OCI-M2 (cell line): ENCODE measurements around the gene ZNF304.
"Not testable (repeated sequence)": the region's sequence is repeated elsewhere in the genome, so short reads cannot be mapped to it uniquely, and the experiment has no call there.

ENCODE experiments used
- DNase-seq: peaks from one replicate; lab custom pipeline; 2025; ENCODE audit not compliant: unreplicated experiment; lab: John Stamatoyannopoulos, UW

The ZNF304 gene

GRCh38 chr19:57359300-57359699 lies 8.2 kb downstream of the ZNF304 start:
- no peak for DNase-seq

- no peak for DNase-seq
Observed at GRCh38 chr19:57362419-57362818, 11.3 kb downstream of the ZNF304 start.

- peak; percentile 96 for DNase-seq
Observed at GRCh38 chr19:57362997-57363687, 12.1 kb downstream of the ZNF304 start, which contains the start of the genes TRAPPC2B and ZNF547. TRAPPC2B (plus strand) TSS chr19:57363551; CDS start chr19:57364834, 1,283 bp downstream. ZNF547 (plus strand) TSS chr19:57363551; CDS start chr19:57368556, 5,005 bp downstream.

GRCh38 chr19:57363688-57364181 lies 12.7 kb downstream of the ZNF304 start:
- no peak for DNase-seq

GRCh38 chr19:57366776-57367175 lies 15.7 kb downstream of the ZNF304 start:
- DNase-seq = no peak

- no peak for DNase-seq
Observed at GRCh38 chr19:57374179-57374578, 23.1 kb downstream of the ZNF304 start.

- DNase-seq = not testable (repeated sequence)
Observed at GRCh38 chr19:57374647-57375046, 23.6 kb downstream of the ZNF304 start.

GRCh38 chr19:57376151-57376550 lies 25.1 kb downstream of the ZNF304 start:
- no peak for DNase-seq

- no peak for DNase-seq
Observed at GRCh38 chr19:57377498-57378146, 26.6 kb downstream of the ZNF304 start.

- no peak for DNase-seq
Observed at GRCh38 chr19:57380923-57381322, 29.9 kb downstream of the ZNF304 start.

GRCh38 chr19:57382806-57383488 lies 31.9 kb downstream of the ZNF304 start:
- DNase-seq = no peak

GRCh38 chr19:57389194-57389729 lies 38.2 kb downstream of the ZNF304 start:
- DNase-seq = no peak

GRCh38 chr19:57389730-57390598 lies 38.9 kb downstream of the ZNF304 start, which contains the start of gene ZNF548:
ZNF548 (plus strand) TSS chr19:57389854; CDS start chr19:57390100, 246 bp downstream.
- peak; percentile 97 for DNase-seq

- no peak for DNase-seq
Observed at GRCh38 chr19:57395710-57396109, 44.6 kb downstream of the ZNF304 start.

- DNase-seq = no peak
Observed at GRCh38 chr19:57398868-57399267, 47.8 kb downstream of the ZNF304 start.

GRCh38 chr19:57403737-57404563 lies 52.9 kb downstream of the ZNF304 start:
- no peak for DNase-seq

GRCh38 chr19:57406516-57407123 lies 55.5 kb downstream of the ZNF304 start:
- no peak for DNase-seq
